LNCAP (cell line): ENCODE measurements around the gene CAMK4.

ENCODE experiments used
- CTCF ChIP-seq: fragments of 450-650 bp; IDR thresholded peaks from 2 replicates; pipeline ENCODE4 v1.5.1; 2017; ENCODE audit warnings: mild to moderate bottlenecking

CAMK4 gene

GRCh38 chr5:111200828-111201227 is 23.4 kb upstream of the CAMK4 start:
- TF ChIP-seq CTCF, result no peak

GRCh38 chr5:111201705-111202104 is 22.5 kb upstream of the CAMK4 start:
- no peak for TF ChIP-seq CTCF

GRCh38 chr5:111211341-111211740 is 12.8 kb upstream of the CAMK4 start:
- no peak for TF ChIP-seq CTCF

GRCh38 chr5:111214052-111214742 is 10.0 kb upstream of the CAMK4 start:
- TF ChIP-seq CTCF, result no peak

GRCh38 chr5:111215971-111216370 is 8.2 kb upstream of the CAMK4 start:
- no peak for TF ChIP-seq CTCF

- TF ChIP-seq CTCF, result no peak
Observed at GRCh38 chr5:111221139-111221538, 3.0 kb upstream of the CAMK4 start.

GRCh38 chr5:111223101-111223786 is 940 bp upstream of the CAMK4 start:
- no peak for TF ChIP-seq CTCF
